SW480 (cell line): Measurements from ENCODE around the gene SNAPC2.

Experiments
- DNase-seq: peaks from one replicate; pipeline ENCODE4 v3.0.0-alpha.2; 2016; ENCODE audit warnings: low spot score

The SNAPC2 gene

DNA sequence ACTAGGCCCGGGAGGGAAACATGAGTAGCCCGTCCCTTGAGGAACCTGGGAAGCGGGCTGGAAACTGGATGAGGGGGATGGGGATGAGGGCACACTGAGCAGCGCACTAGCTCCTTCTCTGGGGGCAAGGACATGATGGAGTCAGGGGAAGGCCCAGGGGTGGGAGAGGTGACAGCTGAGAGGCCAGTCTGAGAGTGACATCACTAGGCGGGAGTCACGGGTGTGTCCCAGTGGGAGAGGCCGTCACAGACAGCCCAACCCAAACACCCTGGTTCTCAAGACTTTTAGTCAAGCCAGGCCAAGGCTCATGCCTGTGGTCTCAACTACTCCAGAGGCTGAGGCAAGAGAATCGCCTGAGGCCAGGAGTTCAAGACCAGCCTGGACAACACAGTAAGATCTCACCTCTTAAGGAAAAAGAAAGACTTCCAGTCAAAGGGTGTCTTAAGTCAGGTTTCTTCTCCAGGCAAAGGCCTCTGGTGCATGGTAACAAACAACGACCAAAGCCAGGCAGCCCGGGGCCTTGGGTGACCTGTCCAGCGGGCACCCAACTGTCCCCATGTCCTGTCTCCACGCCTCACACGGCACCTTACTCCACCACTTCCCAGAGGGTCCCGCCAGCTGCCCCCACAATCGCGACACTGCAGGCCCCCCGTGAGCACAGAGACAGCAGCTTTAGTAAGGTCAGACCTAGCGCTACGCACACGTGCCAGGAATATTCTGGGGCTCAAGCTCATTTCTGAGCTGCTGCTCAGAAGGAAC is 48.8 kb downstream of the SNAPC2 start:
- DNase-seq: no peak

- no peak for DNase-seq
Measured at GRCh38 chr19:7969555-7969939, 49.4 kb downstream of the SNAPC2 start.

GRCh38 chr19:7970716-7971448 is 50.7 kb downstream of the SNAPC2 start:
- no peak for DNase-seq

- DNase-seq: no peak
Measured at GRCh38 chr19:7971553-7972520, 51.7 kb downstream of the SNAPC2 start.
